Kidney tubule cell (primary cell): Measurements from ENCODE around the gene ZDHHC13.

ENCODE experiments used
- DNase-seq: peaks from one replicate; pipeline ENCODE4 v3.0.0-alpha.2; 2018; ENCODE audit warnings: low spot score

ZDHHC13 gene

GRCh38 chr11:19168090-19168489 is 51.1 kb downstream of the ZDHHC13 start:
- no peak for DNase-seq

GRCh38 chr11:19173004-19173689 is 56.2 kb downstream of the ZDHHC13 start:
- no peak for DNase-seq

- DNase-seq = no peak
Observed at GRCh38 chr11:19173964-19174638, 57.1 kb downstream of the ZDHHC13 start.

- no peak for DNase-seq
Observed at GRCh38 chr11:19176629-19177186, 59.7 kb downstream of the ZDHHC13 start.

- DNase-seq = no peak
Observed at GRCh38 chr11:19181531-19182261, 64.7 kb downstream of the ZDHHC13 start.

- DNase-seq = no peak
Observed at GRCh38 chr11:19183646-19184045, 66.7 kb downstream of the ZDHHC13 start.

GRCh38 chr11:19185036-19185435 is 68.1 kb downstream of the ZDHHC13 start:
- no peak for DNase-seq

- no peak for DNase-seq
Observed at GRCh38 chr11:19185516-19186052, 68.6 kb downstream of the ZDHHC13 start.

- DNase-seq = peak; percentile 37
Observed at GRCh38 chr11:19187114-19187832, 70.3 kb downstream of the ZDHHC13 start.

- no peak for DNase-seq
Observed at GRCh38 chr11:19187833-19188258, 70.9 kb downstream of the ZDHHC13 start.

GRCh38 chr11:19191530-19192169 is 74.7 kb downstream of the ZDHHC13 start:
- DNase-seq = no peak

- peak; percentile 13 for DNase-seq
Observed at GRCh38 chr11:19193916-19194315, 76.9 kb downstream of the ZDHHC13 start.

GRCh38 chr11:19194620-19195308 is 77.8 kb downstream of the ZDHHC13 start:
- DNase-seq = no peak

GRCh38 chr11:19196432-19196831 is 79.5 kb downstream of the ZDHHC13 start:
- no peak for DNase-seq

GRCh38 chr11:19199048-19199447 is 82.1 kb downstream of the ZDHHC13 start:
- DNase-seq = no peak

GRCh38 chr11:19199771-19200170 is 82.8 kb downstream of the ZDHHC13 start:
- no peak for DNase-seq

- peak; percentile 69 for DNase-seq
Observed at GRCh38 chr11:19200410-19201201, 83.6 kb downstream of the ZDHHC13 start.

- DNase-seq = no peak
Observed at GRCh38 chr11:19201737-19202605, 85.0 kb downstream of the ZDHHC13 start, which contains the start of gene CSRP3. CSRP3 (minus strand) TSS chr11:19201983; CDS start chr11:19192448, 9,535 bp downstream.

- DNase-seq = no peak
Observed at GRCh38 chr11:19204836-19205235, 87.9 kb downstream of the ZDHHC13 start.
